ENCODE results near the gene MUC4.
"Not testable (repeated sequence)": the region's sequence is repeated elsewhere in the genome, so short reads cannot be mapped to it uniquely, and the experiment has no call there.

MUC4 gene

DNA sequence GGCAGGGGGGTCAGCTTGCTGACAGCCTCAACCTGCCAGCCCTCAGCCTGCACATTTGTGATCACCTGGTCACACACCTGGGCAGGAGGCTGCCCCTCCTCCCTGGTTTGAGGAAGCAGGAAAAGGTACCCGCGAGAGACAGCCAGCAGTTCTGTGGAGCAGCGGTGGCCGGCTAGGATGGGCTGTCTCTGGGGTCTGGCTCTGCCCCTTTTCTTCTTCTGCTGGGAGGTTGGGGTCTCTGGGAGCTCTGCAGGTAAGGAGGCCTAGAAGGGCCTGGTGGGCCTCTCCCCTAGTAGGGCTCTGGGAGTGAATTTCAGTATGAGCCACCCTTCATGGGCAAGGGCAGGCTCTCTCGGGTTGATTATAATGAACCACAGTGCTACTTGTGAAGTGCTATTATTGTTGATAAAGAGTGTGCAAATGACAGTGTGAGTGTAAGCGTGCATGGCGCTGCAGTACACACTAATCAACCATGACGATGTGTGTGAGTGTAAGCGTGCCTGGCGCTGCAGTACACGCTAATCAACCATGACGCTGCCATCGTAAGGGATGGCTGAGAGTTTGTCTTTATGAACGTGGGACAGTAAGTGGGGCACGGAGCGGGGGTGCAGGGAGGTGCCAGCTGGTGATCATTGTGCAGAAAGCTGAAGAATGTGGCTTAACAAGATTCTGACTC lies 90.8 kb downstream of the MUC4 start, which contains the start of gene MUC20:
TSS of gene MUC20 (plus strand) at position 148 of the 676 bp plus-strand sequence. CDS start at position 178, 30 bp downstream.
- DNase-seq, result not testable (repeated sequence)

DNA sequence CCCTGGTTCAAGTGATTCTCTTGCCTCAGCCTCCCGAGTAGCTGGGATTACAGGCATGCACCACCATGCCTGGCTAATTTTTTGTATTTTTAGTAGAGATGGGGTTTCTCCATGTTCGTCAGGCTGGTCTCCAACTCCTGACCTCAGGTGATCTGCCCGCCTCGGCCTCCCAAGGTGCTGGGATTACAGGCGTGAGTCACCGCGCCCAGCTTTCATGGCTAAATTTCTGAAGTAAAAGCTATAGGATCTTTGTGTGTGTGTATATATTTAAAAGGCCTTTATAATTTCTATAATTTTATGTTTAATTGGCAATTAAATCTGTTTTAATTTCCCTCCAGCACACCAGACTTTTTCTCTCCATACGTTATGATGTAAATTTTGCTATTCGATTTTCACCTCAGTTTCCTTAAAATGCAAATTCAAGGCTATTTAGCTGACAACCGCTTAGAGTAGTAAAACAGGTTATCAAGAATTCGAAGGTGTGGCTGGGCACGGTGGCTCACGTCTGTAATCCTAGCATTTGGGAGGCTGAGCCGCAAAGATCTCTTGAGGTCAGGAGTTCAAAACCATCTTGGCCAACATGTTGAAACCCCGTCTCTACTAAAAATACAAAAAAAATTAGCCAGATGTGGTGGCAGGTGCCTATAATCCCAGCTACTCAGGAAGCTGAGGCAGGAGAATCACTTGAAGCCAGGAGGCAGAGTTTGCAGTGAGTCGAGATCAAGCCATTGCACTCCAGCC lies 92.0 kb downstream of the MUC4 start:
- not testable (repeated sequence) for DNase-seq

DNA sequence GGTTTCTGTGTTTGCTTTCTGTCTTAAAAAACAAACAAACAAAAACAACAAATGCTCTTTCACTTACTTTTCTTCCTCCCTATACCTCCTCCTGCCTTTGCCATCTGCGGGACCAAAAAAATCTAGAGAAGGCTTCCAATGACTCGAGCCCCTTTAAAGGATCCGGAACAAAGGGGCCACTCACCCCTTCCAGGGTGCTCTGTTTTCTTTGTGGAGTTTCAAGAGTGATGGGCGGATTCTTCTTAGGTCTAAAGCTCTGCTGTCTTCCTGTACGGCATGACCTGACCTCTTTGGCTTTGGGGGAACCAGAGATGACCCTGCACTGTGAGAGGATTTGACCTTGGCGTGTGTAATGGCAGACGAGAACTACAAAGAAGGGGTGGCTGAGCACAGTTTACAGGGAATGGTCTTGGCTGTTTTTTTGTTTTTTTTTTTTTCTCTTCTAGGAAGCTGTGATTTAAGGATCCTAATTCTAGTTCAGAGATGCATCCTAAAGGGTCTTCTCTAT lies 93.2 kb downstream of the MUC4 start:
- no peak for DNase-seq

DNA sequence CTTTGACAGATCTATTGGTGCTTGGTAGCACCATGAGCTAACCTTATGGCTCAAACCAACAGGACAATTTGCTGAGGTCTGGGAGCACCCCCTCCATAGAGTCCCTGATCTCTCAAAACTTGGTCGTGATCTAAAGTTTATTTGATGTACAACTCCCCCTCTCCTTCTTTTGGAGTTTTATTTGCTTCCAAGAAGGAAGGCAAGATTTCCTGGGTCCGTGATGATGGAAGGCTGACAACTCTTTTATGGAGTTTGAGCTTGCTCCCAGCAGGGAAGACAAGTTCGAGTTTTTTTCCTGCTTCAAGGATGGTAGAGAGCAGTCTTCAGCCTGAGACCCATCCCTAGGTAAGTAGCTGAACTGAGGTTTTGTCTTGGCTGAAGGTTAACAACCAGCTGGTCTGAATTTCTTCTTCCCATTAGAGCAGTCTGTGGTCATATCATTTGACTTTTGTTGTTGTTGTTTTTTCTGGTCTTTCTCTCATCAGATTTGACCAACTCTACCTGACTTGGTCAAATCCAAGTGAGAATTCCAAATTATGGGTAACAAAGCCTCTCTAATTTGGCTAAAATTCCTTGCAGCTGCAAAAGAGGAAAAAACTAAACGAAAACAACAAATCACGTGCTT lies 93.8 kb downstream of the MUC4 start:
- DNase-seq, result no peak

DNA sequence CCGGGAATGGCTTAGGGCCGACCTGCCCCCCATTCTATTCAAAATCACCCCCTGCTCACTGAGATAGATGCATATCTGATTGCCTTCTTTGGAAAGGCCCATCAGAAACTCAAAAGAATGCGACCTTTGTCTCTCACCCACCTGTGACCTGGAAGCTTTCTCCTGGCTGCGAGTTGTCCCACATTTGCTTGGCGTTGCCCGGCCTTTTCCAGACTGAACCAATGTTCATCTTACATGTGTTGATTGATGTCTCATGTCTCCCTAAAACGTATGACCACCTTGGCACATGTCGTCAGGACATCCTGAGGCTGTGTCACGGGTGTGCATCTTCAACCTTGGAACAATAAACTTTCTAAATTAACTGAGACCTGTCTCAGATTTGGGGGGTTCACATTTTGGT lies 94.3 kb downstream of the MUC4 start:
- no peak for DNase-seq

DNA sequence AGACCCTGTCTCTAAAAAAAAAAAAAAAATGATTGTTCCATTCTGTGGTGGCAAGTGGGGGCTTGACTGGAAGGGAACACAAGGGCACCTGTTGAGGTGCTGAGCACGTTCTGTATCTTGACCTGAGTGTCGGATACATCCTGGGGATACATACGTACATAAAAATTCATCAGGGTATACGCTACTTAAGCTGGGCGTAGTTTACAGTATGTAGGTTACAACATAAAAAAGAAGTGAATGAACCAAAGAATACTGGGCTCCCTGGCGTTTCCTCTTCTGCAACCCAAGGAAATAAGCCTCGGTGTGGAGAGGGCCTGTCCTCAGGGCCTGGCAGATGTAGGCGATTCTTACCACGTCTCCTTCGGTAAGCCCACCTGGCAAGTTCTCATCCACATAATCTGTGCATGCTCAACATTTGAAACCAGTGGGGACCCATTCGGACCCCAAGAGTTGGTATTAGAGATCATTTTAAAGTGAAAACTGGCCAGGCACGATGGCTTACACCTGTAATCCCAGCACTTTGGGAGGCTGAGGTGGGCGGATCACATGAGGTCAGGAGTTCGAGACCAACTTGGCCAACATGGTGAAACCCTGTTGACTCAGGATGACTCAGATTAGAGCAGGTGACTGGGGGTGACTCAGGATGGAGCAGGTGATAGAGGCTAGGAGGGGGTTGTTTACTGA lies 96.0 kb downstream of the MUC4 start:
- DNase-seq, result no peak

DNA sequence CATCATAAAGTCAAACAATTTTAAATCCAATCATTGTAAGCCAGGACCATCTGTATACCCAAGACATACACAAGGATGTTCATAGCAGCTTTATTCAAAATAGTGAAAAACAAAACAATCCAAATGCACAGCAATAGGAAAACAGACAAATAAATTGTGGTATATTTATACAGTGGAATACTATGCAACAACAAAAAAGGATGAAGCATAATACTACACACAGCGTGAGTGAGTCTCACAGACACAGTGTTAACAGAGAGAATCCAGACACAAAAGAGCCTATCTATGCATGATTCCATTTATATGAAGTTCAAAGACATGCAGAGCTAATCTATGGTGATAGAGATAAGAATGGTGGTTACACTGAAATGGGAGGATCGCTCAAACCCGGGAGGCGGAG lies 96.6 kb downstream of the MUC4 start:
- DNase-seq, result no peak

DNA sequence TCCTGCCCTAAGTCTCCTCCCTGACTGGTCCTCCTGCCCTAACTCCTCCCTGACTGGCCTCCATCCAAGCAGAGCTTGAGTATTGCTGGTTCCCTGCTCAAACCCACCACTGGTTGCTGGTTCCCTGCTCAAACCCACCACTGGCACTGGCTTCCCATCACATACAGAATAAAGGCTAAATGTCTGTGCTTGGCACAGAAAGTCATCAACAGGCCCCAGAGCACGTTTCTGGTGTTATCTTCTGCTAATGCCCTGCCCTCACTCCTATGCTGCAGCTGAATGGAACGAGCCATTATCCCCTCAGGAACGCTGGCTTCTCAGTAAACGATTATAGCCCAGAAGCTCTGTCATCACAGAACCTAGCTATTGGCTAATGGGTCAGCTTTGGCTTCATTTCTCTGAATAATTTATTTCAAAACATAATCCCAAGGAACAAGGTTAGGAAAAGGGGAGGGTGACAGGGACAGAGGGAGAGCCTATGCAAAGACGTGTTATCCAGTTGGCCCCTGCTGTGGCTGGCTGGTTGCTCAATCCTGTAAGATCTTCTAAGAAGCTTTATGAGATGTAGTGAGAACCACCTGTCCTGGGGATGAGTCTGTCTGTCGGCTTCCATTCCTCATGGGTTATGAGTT lies 97.2 kb downstream of the MUC4 start:
- no peak for DNase-seq

DNA sequence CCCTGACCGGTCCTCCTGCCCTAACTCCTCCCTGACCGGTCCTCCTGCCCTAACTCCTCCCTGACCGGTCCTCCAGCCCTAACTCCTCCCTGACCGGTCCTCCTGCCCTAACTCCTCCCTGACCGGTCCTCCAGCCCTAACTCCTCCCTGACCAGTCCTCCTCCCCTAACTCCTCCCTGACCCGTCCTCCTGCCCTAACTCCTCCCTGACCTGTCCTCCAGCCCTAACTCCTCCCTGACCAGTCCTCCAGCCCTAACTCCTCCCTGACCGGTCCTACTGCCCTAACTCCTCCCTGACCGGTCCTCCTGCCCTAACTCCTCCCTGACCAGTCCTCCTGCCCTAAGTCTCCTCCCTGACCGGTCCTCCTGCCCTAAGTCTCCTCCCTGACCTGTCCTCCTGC lies 98.6 kb downstream of the MUC4 start:
- DNase-seq, result not testable (repeated sequence)

DNA sequence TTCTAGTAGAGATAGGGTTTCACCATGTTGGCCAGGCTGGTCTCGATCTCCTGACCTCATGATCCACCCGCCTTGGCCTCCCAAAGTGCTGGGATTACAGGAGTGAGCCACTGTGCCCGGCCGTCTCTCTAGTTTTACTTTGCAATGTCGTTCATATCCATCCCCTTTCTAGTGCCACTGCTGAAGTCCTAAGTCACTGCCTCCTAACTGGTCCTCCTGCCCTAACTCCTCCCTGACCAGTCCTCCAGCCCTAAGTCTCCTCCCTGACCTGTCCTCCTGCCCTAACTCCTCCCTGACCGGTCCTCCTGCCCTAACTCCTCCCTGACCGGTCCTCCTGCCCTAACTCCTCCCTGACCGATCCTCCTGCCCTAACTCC lies 99.2 kb downstream of the MUC4 start:
- DNase-seq, result not testable (repeated sequence)

DNA sequence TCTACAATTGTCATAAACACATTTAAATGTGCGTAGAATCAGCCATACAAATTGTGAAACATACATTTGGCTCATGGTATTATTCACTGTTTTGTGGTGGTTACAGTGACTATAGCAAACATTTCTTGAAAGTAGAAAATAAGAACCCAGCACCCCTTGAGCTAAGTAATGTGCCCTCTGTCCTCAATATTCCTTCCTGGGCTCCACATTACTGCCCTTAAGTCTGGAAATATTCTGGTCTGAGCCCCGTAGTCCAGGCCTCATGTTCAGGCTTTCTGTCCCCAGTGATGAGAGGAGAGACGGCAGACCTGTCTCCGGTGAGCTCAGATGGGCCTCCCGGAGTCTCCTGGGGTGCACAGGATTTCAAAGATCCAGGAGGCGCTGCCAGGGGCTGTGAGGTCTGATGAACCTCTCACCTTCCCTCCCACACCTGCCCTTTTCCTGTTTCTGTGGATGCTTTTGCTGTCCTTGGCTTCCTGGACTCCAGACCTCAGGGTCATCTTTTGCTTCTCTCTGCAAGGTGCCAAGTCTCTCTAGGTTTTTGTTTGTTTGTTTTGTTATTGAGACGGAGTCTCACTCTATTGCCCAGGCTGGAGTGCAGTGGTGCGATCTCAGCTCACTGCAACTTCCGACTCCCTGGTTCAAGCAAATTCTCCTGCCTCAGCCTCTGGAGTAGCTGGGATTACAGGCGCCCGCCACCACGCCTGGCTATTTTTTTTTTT lies 99.8 kb downstream of the MUC4 start:
- DNase-seq, result no peak

DNA sequence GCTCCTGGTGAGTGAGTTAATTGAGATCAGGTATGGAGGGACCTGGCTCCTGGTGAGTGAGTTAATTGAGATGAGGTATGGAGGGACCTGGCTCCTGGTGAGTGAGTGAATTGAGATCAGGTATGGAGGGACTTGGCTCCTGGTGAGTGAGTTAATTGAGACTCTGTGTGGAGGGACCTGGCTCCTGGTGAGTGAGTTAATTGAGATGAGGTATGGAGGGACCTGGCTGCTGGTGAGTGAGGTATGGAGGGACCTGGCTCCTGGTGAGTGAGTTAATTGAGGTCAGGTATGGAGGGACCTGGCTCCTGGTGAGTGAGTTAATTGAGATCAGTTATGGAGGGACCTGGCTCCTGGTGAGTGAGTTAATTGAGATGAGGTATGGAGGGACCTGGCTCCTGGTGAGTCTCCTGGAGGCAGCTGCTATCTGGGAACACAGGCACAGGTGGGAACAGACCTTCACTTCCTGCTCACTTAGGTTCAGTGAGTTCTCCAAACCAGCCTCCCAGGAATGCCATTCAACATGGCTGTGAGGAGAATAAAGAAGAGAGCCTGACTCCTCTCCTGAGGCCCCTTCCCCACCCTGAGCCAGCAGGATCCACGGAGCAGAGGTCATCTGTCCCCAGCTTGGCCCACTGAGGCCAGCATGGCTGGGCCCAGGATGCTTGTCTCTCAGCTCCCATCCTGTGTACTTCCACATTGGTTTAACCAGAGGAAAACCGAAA lies 100.5 kb downstream of the MUC4 start:
- DNase-seq, result not testable (repeated sequence)

DNA sequence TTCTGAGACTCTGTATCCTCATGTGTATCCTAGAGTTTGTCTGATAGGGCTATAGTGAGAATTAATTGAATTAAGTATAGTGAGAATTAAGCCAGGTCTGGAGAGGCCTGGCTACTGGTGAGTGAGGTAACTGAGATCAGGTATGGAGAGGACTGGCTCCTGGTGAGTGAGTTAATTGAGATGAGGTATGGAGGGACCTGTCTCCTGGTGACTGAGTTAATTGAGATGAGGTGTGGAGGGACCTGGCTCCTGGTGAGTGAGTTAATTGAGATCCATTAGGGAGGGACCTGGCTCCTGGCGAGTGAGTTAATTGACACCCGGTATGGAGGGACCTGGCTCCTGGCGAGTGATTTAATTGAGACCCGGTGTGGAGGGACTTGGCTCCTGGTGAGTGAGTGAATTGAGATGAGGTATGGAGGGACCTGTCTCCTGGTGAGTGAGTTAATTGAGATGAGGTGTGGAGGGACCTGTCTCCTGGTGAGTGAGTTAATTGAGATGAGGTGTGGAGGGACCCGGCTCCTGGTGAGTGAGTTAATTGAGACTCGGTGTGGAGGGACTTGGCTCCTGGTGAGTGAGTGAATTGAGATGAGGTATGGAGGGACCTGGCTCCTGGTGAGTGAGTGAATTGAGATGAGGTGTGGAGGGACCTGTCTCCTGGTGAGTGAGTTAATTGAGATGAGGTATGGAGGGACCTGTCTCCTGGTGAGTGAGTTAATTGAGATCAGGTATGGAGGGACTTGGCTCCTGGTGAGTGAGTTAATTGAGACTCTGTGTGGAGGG lies 101.4 kb downstream of the MUC4 start:
- DNase-seq, result not testable (repeated sequence)

DNA sequence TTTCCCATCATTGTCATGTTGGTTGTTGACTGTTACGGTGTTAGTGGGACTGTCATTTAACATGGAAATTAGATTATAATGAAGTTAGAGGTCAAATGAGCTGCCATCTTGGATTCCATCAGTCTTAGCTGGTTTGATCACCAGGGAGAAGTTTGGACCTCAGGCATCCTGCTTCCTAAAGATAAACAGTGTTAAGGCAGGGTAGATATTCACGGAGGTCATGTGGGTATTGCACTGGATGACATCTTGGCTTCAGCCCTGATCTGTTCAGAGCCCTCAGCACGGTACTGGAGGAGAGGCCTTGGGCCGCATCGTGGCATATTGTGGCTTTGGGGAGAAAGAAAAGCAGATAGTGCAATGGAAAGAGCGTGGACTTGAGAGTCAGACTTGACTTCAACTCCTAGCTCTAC lies 102.0 kb downstream of the MUC4 start:
- DNase-seq, result no peak

DNA sequence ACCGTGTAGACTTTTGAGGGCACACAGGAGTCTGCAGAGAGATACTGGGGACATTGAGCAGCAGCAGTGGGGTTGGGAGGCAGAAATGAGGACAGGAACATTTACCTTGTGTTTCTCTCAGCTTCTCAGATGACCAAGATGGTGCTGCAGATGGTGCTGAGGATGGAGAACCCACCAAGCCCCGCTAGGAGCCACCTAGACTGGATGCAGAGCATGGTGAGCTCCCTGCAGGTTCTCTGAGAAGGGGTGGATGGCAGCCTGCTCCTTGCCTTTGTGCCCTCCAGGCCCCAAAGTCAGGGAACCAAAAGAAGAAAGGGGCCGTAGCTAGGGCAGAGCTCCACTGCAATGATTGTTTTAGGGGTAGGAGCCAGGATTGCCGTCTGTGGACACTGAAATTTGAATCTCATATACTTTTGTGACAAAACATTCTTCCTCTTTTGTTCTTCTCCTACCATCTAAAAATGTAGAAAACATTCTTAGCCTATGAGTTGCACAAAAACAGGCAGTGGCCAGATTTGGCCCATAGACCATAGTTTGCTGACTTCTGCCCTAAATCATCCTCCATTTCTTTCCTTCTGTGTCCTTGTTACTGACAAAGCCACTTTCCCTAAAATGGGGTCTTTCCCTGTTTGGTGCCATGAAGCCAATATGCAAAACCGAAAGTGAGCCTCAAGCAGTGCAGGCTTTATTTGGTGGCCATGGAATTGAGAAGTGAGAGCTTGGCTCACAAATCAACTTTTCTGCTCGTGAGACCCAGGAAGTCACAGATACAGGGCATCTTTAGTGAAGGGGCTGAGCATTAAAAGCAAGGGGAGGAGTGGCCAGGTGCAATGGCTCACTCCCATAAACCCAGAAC lies 102.9 kb downstream of the MUC4 start:
- no peak for DNase-seq

DNA sequence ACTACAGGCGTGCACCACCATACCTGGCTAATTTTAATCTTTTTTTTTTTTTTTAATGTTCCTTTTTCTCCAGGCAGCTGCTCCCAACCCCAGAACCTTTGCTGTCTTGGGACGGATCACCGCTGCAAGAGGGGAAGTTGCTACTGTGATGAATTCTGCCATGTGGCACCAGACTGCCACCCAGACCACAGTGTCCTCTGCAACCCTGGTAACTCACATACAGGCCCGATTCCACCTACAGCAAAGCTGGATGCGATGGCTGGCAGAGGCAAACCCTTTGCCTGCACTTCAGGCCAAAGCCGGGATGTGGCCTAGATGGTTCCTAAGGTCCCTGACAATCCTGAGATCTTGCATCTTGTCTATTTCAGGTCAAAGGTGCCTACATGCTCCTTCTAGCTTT lies 103.7 kb downstream of the MUC4 start:
- DNase-seq, result no peak

DNA sequence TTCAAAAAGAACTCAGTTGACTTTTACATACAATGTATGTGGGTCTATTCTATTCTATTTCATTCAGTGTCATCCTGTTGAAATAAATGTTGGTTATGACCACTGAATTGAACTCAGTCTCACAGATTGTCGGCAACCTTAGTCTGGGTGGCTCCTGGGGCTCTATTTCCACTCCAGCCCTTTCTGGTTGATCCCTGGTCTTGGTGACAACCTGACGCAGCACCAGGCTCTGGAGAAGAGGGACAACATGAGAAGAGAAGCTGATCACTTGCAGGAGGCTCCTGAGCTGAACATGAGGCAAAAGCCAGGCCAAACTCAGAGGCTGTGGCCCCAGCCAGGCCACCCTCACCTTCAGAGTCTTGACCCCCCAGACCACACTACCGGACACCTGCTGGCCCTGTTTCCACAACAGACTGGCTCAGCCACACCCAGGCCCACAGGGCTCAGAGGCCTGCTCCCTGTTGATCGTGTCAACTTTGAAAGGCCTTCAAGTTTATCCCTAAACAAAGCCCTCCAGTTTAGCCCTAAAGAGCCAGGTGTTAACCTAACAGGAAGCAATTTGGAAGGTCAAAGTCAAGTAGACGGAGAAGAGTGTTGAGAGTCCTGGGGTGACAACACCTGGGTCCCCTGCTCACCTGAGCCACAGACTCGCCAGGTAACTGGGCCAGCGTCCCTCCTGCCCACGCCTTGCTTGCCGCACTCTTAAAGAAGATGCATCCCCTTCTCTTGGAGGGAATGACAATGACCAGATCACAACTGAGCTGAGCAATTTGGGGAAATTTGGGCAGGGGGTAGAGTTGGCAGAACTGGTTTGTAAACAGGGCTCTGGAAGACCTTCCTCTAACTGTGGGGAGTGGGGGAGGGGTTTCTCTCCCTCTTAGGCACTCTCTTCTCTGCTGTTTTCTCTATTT lies 106.4 kb downstream of the MUC4 start:
- no peak for DNase-seq
